Raji (cell line): ENCODE data around the gene PRH1.

Experiments used
- POLR2A ChIP-seq: IDR thresholded peaks from 2 replicates; pipeline ENCODE4 v1.6.1; 2011; ENCODE audit warnings: low read depth, low read length, control low read depth; ENCODE audit not compliant: insufficient read depth

Gene PRH1

GRCh38 chr12:10861366-10861765 is 22.7 kb downstream of the PRH1 start:
- TF ChIP-seq POLR2A: no peak

GRCh38 chr12:10855807-10856206 is 28.2 kb downstream of the PRH1 start:
- no peak for TF ChIP-seq POLR2A

- no peak for TF ChIP-seq POLR2A
Measured at GRCh38 chr12:10853776-10854175, 30.3 kb downstream of the PRH1 start.

GRCh38 chr12:10851243-10851858 is 32.7 kb downstream of the PRH1 start:
- TF ChIP-seq POLR2A: no peak

- no peak for TF ChIP-seq POLR2A
Measured at GRCh38 chr12:10849425-10849878, 34.6 kb downstream of the PRH1 start, which contains the start of gene PRR4. Gene PRR4, minus strand, starts transcription at chr12:10849475. Its CDS starts 38 bp downstream, at chr12:10849437.

GRCh38 chr12:10847744-10848143 is 36.3 kb downstream of the PRH1 start:
- TF ChIP-seq POLR2A: no peak

- TF ChIP-seq POLR2A: no peak
Measured at GRCh38 chr12:10842862-10843261, 41.2 kb downstream of the PRH1 start.

GRCh38 chr12:10838461-10838860 is 45.6 kb downstream of the PRH1 start:
- no peak for TF ChIP-seq POLR2A
